AG20443 (cell line): ENCODE results near the gene MRPL46.
"Not testable (repeated sequence)": the region's sequence is repeated elsewhere in the genome, so short reads cannot be mapped to it uniquely, and the experiment has no call there.

Experiments
- DNase-seq: peaks from one replicate; pipeline ENCODE4 v3.0.0; 2012; ENCODE audit warnings: low spot score, mixed read lengths

MRPL46 gene

DNA sequence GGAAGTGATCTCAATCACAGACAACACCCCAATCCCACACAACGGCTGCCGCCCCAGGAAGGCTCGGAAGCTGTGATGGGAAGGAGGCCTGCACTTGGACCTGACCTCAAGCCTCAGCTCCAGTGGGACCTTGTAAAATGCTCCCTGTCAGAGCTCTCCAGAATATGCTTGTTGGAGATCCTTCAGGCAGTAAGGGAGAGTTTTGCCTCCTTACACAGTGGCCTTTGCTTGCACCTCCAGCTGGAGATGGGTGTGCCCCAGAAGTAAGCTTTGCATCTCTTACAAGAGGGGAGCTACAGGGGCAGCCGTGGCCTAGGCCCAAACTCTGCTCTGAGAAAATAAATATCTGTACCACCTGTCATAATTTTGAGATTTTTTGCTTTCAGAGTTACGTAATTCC, 10.7 kb upstream of the MRPL46 start:
- no peak for DNase-seq

DNA sequence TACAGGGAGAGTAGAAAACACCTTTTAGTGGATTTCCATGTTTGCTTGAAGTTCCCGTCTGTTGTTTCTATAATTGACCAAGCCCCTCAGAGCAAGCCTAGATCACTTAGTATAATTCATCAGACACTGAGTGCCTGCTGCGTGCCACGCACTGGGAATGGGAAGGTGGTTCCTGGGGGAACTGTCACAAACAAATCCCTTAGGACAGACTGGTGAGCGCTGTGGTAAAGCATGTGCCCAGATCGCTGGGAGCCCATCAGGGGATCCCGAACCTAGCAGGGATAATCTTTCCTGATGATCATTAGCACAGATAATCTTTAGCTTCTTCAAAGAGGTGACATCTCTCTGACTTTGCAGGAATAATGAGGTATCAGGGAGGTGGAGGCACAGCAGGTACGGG, 9.9 kb upstream of the MRPL46 start:
- no peak for DNase-seq

- DNase-seq = peak; percentile 69
These were observed 9.5 kb upstream of the MRPL46 start for GRCh38 chr15:88476635-88477060.

DNA sequence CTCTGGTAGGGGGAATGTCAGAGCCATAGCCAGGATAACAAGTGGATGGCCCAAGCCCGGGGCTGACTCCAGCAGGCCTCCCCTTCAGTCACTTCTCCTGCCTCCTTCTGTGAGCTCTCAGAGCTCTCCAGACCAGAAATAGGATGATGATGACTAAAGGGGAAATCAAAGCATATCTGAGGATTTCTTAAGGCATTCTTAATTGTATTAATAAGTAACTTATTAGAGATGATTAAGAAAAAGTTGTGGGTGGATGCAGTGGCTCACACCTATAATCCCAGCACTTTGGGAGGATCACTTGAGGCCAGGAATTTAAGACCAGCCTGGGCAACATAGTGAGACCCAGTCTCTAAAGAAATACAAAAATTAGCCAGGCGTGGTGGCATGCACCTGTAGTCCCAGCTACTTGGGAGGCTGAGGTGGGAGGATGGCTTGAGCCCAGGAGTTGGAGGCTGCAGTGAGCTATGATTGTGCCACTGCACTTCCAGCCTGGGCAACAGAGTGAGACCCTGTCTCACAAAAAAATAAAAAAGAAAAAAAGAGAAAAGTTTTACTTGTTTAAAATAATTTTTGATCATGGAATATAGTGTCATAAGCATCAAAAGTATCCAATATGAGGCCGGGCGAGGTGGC, 6.6 kb upstream of the MRPL46 start:
- DNase-seq = not testable (repeated sequence)

GRCh38 chr15:88472225-88472624, 5.0 kb upstream of the MRPL46 start:
- no peak for DNase-seq

DNA sequence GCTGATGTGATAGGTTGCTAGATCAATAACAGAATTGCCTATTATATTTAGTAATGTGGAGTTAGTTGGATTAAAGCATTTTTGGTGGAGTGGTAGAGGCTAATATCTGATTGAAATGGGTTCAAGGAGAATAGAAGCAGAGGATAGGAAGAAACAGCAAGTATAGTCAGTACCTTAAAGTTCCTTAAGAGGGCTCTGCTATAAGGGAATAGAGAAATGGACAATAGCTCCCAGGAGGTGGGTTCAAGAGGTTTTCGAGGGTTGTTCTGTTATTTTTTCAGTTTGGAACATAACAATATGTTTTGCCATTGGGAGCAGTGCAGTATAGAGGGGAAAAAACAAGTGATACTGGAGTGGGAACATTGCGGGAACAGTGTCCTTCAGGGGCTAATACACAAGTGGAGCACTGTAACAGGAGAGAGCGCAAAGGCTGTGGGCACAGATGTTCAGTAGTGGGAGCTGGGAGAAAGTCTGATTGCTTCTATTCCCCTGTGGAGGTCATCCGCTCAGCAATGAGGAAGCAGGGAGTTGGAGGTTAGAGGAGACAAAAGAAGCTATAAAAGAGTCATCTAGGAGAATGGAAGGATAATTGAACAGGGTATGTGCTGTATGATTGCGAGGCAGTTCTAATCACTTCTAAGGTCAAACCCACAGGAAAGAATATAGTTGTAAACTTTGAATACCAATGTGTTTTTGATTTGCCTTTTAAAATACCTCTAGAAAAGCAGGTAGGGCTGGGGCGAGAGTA, 3.6 kb upstream of the MRPL46 start:
- no peak for DNase-seq

DNA sequence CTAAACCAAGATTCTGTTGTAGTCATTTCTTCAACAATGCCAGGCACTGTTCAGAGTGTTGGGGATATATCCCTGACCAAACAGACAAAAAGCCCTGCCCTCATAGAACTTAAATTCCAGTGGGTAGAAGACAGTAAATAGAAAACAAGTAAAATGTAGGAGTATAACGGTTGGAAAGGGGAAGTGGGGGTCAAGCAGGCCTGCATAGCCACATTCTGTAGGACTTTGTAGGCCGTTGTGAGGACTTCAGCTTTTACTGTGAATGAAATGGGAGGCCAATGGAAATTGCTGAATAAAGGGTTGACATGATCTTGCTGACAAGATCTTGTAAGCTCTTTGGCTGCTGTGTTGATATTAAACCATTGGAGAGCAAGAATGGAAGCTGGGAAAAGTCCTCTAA, 2.1 kb upstream of the MRPL46 start:
- no peak for DNase-seq

DNA sequence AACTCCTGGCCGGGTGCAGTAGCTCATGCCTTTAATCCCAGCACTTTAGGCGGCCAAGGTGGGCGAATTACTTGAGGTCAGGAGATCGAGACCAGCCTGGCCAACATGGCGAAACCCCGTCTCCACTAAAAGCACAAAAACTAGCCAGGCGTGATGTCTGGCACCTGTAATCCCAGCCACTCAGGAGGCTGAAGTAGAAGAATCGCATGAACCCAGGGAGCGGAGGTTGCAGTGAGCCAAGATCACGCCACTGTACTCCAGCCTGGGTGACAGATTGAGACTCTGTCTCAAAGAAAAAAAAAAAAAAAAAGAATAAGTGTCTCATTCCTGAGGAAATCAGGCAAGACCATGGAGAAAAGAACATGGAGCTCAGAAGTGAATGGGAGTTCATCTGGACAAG, 1.5 kb upstream of the MRPL46 start:
- DNase-seq = not testable (repeated sequence)

- DNase-seq = peak; percentile 35
These were observed 844 bp upstream of the MRPL46 start for GRCh38 chr15:88467935-88468528.

DNA sequence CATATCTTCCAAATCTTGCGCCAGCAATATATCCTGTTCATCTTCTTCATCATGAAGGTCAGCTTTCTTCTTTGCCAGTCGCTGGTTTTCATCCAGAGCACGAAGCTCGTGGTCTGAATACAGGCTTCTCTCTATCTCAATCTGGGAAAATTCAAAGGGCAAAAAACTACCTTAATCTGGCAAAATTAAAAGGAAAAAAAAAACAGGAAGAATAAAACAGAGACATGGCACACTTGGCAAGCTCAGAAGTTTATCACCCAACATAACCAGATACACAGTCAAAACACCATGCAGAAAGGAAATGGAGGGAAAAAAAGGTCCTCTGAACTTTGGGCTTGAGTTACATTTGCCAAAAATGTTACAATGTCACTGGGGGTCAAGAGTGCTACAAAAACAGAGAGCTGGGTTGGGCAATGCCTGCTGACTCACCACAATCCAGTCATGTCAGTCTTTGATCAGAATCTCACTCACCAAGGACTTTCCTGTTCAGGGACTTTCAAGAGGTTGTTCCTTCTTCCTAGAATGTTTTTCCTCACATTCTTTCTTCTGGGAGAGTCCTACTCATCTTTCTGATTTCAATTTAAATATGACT, 1.5 kb downstream of the MRPL46 start:
- DNase-seq = no peak

DNA sequence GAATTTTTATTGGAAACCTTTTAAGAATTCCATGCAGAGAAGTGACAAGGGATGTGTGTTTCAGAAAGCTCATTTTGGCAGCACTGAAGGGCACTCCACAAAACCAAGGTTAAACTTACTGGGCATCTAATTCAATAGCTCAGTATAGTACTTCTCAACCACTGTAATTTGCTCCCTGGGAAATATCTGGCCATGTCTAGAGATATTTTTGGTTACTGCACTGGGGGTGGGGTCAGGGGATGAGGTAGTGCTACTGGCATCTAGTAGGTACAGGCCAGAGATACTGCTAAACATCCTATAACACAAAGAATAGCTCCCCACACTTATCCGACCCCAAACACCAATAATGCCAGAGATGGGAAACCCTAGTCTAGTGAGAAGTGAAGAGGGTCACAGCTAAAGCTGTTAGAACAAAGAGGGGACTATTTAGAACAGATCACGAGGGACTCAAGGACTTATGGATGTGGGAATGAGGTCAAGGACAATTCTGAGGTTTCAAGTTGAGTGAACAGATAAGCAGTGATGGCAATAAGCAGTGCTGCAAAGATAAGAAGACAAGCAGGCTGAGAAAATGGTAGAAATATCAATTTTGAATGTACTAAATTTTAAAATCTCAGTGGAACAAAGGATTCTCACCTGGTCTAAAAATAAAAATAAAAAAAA, 3.2 kb downstream of the MRPL46 start:
- DNase-seq = no peak

GRCh38 chr15:88456733-88457132, 10.5 kb downstream of the MRPL46 start:
- DNase-seq = no peak

GRCh38 chr15:88454867-88455810, 12.0 kb downstream of the MRPL46 start:
- peak; percentile 91 for DNase-seq

- no peak for DNase-seq
These were observed 13.0 kb downstream of the MRPL46 start for GRCh38 chr15:88454236-88454635.

DNA sequence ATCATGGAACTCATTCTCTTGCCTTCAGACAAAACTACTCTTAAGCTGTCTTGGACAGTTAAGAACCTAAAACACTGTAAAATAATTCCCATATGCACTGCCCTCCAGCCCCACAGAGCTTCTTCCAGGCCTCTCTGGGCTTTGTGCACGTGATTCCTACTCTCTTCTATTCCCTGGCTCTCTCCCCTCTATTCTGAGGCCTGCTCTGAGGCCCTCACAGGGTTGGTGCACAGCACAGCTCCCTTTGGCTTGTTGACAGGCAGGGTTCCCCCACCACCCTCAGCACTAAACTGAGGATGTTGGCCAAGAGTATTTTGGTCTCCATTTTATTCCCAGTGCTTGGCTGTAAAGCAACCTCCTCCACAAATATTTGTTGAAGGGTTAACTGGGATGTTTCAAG, 13.5 kb downstream of the MRPL46 start:
- no peak for DNase-seq

DNA sequence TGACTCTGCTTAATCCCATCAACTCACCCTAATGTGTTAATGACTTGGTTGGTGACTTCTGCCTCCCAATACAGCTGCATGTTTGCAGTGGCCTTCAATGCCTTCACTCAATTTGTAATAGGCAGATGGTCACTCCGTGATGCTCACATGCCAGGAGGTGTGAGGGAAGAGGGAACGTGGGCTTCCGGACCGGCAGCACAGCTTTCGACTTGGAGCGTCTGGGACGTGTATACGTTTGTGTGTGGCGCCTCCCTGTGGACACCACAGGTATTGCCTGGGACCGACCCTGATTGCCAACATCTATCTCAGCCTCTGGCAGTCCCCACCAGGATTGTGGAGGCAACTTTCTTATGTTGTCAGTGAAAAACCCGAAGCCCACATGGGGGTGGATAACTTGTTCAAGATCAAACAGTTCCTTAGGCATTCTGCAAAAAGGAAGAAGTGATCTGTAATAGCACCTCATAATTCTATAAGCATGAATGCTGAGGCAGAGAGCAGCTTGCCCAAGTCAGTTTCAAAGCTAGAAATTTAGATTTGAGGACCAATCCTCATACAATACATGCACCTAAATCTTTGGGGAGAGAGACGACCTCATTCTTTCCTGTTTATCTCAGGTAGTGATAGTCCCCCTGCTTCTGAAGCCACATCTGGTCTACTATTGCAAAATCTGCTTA, 16.9 kb downstream of the MRPL46 start:
- peak; percentile 88 for DNase-seq

DNA sequence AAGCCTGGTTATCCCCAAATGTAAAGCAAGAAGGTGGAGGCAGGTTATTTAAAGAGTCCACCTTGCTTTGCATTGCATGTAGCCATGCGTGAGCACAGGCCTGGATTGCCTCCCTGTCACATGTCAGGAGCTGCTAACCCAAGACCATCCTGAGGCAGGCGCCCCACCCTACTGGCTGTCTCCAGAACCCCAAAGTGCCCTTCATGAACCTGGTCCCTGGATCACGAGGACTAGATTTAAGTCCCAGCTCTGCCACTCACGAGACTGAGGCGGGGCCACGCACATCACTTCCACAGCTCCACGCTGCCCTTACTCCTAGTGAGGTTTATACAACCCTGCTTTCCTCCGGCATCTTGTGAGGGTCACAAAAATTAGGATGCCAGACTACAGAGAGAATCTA, 17.6 kb downstream of the MRPL46 start:
- DNase-seq = no peak

DNA sequence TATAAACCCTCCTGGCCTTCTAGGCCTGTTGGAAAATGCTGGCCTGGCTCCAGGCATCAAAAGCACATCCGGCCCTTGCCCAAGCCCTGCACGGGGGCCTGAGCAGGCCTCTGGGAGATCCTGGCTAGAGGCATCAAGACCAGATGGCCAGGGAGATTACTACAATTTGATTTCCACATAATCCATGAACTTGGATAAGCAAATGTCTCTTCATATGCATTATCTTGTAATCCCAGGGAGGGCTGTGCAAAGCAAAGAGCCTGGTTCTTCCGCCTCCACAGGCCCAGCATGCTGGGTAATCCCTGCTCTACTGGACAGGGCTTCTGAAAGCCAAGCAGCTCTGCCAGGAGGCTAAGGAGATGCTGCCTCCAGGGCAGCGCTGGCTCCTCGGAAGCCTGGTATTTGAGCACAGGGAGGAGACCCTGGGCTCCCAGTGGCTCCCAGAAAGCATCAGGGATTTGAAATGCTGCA, 18.2 kb downstream of the MRPL46 start:
- DNase-seq = no peak

DNA sequence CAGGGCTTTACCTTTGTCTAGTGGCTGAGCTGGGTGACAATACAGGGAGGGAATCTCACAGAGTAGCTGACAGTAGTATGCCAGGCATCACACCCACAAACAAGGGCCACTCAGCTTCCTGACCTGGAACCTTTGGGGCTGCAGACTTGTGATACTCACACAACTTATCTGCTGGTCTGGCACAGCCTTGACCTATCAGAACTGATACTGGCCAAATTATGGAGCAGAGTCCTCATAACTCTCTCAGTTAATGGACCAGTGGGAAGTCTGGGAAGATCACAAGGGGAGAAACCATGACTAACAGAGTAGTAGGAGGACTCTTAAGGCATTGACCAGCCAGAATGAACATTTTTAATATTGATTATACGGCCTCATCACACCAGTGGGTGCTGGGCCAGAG, 19.4 kb downstream of the MRPL46 start:
- DNase-seq = no peak

GRCh38 chr15:88447206-88447605, 20.0 kb downstream of the MRPL46 start:
- DNase-seq = peak; percentile 34
